ENCODE data around the gene UGT1A9.

GRCh38 chr2:233803994-233804393 is 132.3 kb downstream of the UGT1A9 start:
- no peak for TF ChIP-seq ZBTB4 (CRISPR knock-in tag; IDR thresholded peaks at IDR 0.05)
- TF ChIP-seq EZH2 (IDR thresholded peaks at IDR 0.05; ENCODE audit: borderline replicate concordance, control insufficient read depth, low read depth, low read length), result no peak
- TF ChIP-seq ZNF217 (IDR thresholded peaks at IDR 0.05), result no peak
- TF ChIP-seq CTCF (IDR thresholded peaks at IDR 0.05 in 2 of 3, conservative IDR thresholded peaks at IDR 0.05 in 1 of 3; ENCODE audit: control insufficient read depth in 2 of 3, extremely low read depth in 1 of 3, insufficient read depth in 1 of 3, low read depth in 3 of 3, low read length in 3 of 3), result no peak
- no peak for TF ChIP-seq MTA3 (IDR thresholded peaks at IDR 0.05; ENCODE audit: borderline replicate concordance, low read length)
- no peak for TF ChIP-seq CEBPB (IDR thresholded peaks at IDR 0.05; ENCODE audit: borderline replicate concordance in 1 of 2, low read depth in 2 of 2, low read length in 2 of 2)
- no peak for TF ChIP-seq SUZ12 (IDR thresholded peaks at IDR 0.05; ENCODE audit: unreplicated experiment)
- no peak for TF ChIP-seq REST (IDR thresholded peaks at IDR 0.05; ENCODE audit: low read depth, low read length)
- TF ChIP-seq PBX3 (IDR thresholded peaks at IDR 0.05; ENCODE audit: insufficient replicate concordance, low read depth, low read length), result no peak
- no peak for TF ChIP-seq EP300 (IDR thresholded peaks at IDR 0.05; ENCODE audit: borderline replicate concordance in 1 of 2, control insufficient read depth in 1 of 2, low read depth in 2 of 2, low read length in 2 of 2)
